M059J (cell line): ENCODE measurements around the gene NAA38. TPM values are rescaled to one million over a fixed set of nuclear protein-coding genes. Genes with fewer than 3 reads are reported as not detected.

ENCODE experiments used
- DNase-seq: peaks from one replicate; pipeline ENCODE4 v3.0.0-alpha.2; 2012; ENCODE audit warnings: low read depth
- total RNA-seq: library from RNA; depleted of rRNA; stranded (reverse); fragments of >200 nt; shearing (Covaris generic); gene quantifications from 2 replicates; pipeline ENCODE4 v1.2.3, GENCODE V29; 2014

NAA38 gene
- total RNA-seq, 1 experiment from 2014 or later, result 68.2 TPM

DNA sequence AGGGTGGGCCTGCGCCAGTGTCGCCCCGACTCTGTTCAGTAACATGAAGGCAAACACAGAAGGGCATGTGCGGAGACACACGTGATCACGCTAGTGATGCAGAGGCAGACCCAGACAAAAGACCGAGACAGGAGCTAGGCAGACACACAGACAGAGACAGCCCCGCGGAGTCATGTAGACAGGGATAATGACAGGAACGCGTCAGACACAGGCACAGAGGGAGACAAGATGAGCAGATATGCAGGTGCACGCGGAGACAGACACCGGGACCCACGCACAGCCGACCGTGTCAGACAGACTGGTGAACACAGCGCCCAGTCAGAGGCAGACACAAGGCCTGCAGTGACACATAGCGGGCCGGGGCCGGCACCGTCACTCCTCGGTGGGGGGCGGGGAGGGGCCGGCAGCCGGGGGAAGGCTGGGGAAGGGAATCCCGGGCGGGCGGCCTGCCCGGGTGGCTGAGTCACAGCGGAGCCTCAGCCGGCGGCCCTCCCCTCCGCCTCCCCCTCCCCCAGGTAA, 15.9 kb downstream of the NAA38 start:
- DNase-seq, result peak; percentile 89

DNA sequence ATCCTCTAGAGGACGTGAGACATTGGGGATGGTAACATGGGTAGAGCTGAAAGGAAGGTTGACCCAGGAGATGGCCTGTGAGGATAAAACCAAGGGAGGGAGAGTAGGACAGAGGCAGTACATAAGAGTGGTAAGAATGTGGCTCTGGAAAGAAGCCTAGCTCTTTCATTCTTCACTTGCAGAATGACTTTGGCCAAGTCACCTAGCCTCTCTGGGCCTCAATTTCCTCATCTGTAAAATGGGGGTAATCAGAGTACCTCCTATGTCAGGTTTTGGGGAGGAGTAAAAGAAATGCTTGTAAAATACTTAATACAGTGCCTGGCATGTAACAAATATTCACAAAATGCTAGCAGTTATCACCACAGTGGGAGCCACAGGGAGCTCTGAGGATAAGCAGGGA, 16.5 kb downstream of the NAA38 start:
- DNase-seq, result no peak

DNA sequence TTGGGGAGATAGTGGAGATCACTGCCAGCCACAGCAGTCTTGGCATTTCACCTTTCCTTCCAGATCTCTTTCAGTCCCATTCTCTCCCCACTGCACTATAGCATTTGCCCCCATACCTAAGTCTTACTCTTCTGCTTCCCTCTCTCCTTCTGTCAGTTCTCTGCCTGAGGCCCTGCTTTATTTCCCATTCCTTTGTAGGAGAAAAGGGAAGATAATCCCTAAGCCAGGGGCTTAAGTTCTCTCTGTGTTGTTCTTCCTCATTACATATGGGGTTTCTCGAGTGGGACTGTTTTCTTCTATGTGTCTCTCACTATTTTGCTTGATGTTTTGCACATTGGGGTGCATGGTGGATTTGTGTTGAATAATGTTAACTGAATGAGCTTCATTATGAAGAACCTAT, 16.9 kb downstream of the NAA38 start:
- no peak for DNase-seq

DNA sequence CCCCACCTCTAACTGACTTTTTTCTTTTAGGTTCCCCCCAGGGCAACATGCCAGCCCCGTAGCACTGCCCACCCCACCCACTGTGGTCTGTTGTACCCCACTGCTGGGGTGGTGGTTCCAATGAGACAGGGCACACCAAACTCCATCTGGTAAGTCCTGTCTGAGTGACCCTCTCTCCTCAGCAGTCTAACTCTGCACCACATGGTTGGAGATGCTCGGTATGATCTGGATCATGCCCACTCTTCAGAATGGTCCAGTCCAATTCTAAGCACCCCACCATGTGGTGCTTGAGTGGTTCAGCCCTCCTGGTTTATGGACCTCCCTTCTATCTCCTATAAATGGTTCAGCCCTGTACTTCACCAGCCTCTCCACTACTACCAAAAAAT, 17.5 kb downstream of the NAA38 start:
- peak; percentile 32 for DNase-seq

DNA sequence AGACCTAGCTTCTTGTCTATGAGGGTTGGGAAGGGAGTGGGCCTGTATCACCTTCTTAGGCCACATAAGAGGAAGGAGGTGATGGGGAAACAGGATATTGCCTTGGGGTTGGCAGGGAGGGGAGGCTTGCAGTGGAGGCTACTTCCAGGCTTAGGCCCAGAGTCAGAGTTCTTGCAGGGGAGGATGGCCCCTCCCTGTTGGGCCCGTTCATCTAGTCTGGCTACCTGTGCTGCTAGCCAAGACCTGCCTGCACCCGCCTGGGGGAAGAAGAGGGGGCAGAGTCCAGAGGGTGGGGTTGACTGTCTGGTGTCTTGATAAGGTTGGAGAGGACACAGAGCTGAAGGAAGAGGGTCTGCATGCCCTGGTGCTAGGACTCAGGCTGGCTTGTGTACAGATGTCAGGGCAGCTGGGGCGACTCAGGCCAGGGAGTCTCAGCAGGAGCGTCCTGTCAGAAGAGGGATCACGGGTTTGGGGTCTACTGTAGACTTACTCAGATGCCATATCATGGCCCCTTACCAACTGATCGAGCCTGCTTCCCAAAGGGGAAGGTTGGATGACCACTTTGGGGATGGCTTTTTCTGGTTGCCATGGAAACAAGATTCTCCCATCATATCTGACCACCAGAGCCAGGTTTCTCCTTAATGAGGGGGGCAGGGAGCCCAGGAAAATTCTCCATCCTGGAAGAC, 18.0 kb downstream of the NAA38 start:
- no peak for DNase-seq

DNA sequence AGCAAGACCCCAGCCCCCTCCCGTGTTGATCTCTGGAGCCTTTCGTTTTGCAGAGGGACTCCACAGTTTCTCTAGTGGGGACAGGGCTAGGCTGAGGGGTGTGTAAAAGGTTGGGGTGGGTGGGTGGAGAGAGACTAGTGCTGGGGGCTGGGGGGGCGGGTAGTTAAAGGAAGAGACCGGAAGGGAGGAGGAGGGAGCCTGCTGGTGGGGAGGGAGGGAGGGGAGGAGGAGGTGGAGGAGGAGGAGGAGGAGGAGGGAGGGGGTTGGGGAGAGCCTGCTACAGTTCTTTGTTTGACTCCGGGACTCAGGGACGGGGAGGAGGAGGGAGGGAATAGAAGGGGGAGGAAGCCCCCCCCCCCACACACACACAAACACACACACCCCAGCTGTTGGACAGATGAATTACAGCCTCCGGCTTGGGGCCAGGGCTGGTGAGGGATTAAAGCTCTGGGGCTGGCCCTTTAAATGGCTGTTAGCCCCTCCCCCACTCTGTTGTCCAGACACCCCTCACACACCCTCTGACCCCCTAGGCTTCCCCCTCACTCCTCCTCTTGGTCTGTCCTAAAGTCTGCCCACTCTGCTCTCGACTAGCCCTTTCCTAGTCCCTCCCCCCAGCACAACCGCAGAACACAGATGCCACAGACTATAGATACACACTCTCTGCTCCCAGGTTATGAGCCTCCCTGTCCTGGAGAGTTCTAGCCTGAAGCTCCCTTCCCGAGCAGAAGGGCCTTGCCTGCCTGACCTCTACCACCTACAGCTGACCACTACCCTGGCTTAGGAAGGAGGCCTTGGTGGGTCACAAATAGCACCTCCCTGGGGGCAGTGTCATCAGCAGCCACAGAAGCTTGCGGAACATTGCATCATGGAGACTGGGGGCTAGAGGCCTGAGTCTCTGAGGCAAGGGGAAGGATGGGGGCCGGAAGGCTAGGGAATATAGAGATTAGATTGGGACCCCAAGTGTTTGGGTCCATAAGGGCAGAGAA, 19.0 kb downstream of the NAA38 start:
- peak; percentile 60 for DNase-seq

DNA sequence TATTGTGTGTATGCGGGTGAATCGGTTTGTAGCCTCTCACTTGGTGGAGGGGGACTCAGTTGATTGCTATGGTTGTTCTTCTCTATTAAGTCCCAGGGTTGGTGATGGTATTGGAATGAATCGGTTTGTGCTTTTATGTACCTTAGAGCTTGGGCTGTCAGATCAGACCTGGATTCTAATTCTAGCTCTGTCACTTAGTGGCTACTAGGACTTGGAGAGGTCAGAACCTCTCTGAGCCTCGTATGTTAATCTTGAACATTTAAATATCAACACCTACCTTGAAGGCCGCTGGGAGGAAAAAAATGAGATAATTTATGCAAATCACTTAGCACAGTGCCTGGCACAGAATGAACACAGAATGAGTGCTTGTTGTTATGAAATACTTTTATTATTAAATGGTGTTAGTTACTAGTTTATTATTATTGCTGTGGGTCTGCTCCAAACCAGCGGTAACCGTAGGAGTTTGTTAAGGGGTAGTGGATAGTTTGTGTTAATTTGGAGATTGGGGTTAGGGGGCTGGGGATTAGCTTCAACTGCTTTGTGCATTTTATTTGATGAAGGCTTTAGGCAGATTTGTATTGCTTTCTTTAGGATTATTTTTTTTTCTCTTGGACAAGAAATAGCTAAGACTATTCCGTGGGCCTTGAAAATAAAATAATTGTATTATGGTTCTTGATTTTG, 19.8 kb downstream of the NAA38 start:
- no peak for DNase-seq

DNA sequence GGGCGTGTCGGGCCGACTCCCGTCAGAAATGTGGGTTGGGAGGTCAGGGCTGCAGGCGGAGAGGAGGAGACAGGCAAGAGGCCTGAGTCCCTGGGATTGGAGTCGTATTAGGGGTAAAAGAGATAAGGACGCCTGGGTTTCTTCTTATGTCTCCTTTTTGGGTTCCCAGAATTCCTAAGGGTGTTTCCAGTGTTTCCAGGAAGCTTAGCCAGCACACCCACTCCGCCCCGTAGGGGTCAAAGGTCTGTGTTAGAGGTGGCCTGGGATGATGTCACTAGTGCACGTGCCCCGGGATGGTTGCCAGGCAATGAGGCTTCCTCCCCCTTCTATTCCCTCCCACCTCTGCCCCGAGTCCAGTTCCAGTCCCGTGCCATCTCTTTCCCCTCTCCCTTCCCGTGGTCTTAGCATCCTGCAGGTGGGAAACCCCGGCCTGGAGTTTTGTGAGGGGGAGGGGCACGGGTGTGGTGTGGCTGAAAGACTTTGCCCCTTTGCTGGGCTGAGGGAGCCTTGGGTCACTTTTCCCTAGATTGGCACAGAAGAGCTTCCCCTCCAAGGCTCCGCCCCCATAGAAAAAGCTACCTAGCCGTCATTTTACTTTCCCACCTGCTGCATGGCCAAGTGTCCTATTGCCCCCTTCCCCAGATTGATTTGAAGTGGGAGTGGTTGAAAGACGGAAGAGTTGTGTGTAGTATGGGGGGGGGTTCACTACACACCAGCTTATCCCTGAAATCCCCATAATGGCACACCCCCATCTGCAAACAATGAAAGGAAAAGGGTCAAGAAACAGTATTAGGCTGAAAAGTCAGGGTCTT, 20.6 kb downstream of the NAA38 start:
- DNase-seq, result peak; percentile 96

DNA sequence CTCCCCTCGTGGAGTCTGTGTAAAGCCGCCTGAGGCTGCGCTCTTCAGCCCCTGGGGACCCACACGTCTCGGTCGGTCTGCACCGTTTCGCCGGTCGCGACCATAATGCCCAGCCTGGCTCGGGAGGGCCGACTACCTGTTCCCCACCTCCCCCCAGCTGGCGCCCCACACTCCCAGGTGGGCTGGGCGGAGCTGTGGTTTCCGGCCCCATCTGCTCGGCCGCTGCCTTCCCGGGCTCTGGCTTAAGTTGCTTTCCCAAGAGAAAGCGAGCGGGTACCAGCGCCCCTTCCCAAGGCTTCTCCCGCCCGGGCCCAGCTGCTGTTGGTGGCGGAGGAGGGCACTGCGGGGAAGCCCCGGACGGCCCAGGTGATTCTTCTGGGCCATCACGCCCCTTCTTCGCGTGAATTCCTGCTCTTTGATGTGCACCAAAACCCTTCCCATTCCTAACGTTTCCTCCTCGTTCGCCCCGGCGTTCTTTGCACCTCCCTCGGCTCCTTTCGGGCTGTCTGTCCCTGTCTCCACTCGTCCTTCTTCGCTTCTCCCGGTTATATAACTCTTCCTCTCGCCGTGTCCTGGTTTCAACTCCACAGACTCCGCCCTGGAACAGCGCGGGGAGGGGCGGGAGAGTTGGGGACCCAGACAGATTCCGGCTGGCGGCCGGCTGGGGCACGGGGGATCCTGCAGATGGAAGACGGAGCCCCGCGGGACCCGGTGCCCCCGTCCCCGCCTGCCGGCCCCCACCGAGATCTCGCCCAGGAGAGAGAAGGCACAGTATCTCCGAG, 21.4 kb downstream of the NAA38 start:
- DNase-seq, result peak; percentile 83

DNA sequence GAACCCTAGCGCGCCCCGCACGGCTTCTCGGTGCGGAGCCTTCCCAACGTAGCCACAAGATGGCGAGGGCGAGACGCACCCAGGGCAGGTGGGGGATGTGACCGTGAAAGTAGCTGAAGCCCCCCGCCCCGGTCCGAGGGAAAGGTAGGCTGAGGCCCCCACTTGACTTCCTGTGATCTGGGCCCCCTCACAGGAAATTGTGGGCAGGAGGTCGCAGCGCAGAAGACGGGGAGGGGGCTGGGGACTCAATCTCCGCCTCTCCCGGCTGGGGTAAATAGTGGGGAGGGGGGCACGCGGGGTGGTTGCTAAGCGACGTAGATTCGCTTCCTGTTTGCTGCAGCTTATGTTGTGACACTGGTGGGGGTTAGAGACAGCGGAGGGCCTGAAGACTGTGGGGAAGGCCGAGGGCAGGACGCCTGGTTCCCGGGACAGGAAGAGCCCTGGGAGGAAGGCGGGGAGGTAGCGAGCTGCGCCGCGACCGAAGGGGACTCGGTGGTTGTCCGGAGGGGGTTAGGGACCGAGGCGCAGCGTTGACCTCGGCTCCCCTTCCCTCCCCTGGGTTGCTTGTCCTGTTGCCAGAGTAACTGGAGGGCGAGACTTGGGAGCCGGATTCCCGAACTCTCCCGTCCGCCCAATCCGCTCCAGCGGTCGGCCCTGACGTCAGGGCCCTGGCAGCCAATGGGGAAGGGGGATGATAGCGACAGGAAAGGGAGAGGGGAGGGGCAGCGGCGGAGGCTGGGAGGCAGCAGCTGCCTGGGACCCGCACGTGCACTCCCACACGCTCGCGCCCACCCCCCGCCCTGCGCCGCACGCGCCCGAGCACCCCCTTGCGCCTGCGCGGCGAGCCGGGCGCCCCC, 22.2 kb downstream of the NAA38 start:
- DNase-seq, result peak; percentile 98

DNA sequence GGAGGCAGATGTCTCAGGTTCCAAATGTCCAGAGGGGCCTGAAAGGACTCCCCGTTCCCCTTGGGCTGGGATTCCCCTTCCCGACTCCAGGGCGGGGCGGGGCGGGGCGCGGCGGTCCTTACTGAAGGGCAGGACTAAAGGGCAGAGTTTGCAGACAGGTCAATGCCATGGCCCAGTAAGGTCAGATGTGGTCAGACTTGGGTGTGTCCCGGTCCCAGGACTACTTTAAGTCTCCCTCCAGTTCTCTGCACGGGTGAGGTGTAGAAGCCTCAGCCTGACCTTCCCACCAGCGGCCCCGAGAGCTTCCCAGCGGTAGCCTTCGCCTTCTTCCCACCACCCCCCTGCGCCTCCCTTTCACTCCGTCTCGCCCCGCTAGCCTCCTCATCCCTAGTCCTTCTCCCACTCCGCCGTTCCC, 22.8 kb downstream of the NAA38 start:
- DNase-seq, result peak; percentile 83

DNA sequence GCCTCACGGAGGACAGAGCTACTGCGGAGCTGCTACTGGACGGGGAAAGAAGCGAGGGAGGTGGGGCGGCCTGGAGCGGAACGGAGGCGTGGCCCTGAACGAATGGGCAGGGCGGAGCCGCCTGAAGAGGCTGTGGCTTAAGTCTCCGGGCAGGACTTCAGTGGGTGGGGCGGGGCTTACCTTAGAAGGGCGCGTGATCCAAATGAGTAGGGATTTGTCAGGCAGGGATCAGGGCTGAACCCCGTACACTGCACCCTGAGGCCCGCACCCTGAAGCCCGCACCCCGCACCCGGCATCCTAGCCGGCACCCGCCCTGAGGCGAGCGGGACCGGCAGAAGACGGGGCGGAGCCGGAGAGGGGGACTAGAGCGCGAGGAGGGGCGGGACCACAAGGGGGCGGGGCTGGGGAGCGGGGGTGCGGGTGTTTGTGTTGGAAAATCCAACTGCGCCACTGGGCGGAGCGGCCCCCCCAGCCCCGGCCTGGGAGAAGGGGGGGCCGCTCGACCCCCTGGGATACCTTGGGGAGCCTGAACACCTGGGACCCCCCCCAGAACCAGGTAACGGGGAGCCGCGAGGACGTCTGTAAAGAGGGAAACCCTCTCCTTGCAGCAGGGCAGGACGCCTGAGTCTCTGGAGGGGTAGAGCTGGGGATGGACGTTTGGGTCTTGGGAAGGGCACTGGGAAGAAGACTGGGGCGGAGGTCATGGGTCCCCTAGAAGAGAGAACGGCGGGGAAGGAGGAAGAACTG, 23.4 kb downstream of the NAA38 start, which contains the start of gene KDM6B:
Gene KDM6B (plus strand): TSS at position 423 of the 747 bp plus-strand sequence. CDS start 11,338 bp downstream, outside the sequence.
- DNase-seq, result peak; percentile 88

DNA sequence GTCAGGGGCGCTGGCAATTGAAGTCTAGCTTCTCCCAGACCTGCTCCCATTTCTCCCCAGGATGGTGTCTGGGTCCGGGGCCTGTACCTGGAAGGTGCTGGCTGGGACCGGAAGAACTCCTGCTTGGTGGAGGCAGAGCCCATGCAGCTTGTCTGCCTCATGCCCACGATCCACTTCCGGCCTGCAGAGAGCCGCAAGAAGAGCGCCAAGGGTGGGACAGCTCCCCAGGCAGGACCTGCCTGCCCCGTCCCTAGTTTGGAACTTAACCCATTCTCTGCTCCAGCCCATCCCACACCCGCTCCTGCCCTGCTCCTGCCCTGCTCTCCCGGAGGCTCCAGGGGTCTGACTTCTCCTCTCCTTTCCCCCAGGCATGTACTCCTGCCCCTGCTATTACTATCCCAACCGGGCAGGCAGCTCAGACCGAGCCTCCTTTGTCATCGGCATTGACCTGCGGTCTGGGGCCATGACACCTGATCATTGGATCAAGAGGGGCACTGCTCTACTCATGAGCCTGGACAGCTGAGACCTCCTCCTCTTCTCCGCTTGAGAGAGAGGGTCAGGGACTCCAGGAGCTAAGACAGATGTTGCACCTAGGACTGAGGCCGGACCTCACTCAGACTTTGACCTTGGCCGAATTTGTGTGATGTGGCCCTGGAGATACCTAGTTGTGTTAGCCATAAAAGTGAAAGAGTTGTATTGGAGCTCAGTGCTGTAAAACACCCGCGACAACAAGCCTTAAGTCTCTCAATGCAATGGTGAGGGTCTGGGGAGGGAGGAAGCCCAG, 24.2 kb downstream of the NAA38 start:
- no peak for DNase-seq

DNA sequence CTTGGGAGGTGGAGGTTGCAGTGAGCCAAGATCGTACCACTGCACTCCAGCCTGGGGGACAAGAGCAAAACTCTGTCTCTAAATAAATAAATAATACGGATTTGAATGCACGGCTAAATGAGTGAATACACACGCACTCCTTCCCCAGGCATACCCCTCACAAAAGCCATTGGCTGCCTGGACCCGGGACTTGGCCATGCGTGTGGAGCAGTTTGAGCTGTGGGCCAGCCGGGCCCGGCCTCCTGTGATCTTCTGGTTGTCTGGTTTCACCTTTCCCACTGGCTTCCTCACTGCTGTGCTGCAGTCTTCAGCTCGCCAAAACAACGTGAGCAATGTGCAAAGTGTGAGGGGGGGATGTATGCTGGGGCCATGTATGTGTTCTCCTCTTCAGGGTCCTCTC, 24.9 kb downstream of the NAA38 start:
- DNase-seq, result no peak

DNA sequence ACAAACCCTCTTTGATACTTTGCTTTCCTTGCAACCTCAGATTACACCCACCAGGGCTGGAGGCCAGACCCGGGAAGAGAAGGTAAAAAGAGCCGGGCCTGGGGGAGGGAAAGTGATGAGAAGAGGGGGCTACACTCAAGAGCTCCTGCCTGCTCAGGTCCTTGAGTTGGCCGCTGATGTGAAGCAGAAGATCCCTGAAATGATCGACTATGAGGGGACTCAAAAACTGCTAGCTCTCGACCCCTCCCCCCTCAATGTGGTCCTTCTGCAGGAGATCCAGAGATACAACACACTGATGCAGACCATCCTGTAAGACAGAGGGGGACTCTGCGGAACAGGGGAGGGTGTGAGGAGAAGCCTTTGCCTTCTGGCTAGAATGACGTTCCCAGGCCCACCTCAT, 26.1 kb downstream of the NAA38 start:
- no peak for DNase-seq

DNA sequence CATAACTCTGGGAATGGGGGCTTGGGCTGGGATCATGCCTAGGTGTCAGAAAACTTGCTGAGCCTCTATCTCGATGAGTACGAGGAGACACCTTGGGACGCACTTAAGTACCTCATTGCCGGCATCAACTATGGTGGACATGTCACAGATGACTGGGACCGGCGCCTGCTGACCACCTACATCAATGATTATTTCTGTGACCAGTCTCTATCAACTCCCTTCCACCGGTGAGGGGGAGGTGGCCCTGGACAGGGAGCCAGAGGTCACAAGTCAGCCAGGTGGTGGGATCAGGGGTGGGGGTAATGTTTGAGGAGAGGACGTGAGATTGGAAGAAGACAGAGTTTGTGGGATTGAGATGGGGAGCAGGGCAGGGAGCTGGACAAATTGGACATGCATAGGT, 26.7 kb downstream of the NAA38 start:
- no peak for DNase-seq

DNA sequence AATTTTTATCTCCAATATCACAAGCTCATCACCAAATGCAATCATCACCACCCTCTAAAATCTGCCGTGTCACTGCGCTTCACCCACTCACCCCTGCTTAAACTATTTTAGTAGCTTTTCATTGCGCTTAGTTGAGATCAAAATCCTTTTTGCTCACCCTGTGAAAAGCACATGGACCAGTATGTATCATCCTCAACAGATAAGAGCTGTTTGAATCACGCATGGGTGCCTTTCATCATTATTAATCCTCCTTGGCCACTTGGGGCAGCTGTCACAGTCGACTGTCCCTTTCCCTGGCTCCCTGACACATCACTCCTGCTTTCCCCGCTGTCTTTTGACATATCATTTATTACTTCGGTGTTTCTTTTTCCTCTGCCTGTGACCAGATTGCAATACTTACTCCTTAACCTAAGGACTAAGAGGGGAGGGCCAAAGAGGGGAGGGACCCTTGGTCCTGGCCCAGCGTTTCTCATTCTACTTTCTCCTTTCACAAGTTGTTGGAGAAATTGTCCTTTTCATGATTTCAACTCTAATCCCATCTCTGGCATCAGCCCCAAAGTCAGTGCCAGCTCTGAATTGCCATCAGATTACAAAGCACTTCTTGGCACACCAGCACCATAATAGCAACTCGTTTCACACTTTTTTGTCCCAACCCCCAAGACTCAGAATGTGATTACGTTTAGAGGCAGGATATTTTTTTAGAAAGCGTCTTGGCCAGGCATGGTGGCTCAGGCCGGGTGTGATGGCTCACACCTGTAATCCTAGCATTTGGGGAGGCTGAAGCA, 32.0 kb downstream of the NAA38 start:
- peak; percentile 33 for DNase-seq
